DMS153 (cell line): ENCODE data around the gene COL28A1.
"Not testable (repeated sequence)": the region's sequence is repeated elsewhere in the genome, so short reads cannot be mapped to it uniquely, and the experiment has no call there.

ENCODE experiments used
- DNase-seq: peaks from one replicate; lab custom pipeline; 2025; lab: John Stamatoyannopoulos, UW

The COL28A1 gene

DNA sequence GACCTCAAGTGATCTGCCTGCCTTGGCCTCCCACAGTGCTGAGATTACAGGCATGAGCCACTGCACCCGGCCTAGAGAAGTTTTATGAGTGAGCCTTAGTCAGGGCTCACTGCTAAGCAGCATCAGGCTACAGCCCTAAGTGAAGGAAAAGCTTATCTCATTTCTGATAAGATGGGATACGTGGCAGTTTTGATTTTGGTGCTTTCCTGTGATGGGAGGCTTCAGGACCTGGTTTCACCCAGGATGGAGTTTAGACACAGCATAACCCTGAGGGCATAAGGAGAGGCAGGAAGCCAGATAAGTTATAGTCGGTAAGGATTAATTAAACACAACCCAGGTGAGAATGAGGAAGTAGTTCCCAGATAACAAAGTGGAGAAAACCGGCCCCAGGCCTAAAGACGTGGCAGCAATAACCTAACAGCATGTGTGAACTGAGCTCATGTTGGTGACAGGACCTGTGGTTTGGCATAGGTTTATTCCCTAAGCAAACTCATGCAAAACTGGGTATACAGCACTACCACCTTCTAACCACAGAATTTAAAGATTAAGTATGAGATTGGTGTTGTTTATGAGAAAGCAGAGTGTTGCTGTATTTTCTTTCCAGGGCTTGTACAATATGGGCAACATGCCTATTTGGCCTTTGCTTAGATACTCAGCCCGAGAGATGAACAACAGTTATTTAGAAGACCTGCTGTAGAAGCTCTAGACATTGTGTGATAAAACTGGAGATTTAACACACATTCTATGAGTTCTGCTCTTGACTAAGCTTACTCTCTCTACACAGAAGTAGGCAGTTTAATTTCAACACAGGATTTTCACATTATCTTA is 119.4 kb downstream of the COL28A1 start:
- peak; percentile 82 for DNase-seq

- no peak for DNase-seq
Measured at GRCh38 chr7:7414791-7415603, 120.7 kb downstream of the COL28A1 start.

- peak; percentile 14 for DNase-seq
Measured at GRCh38 chr7:7408001-7408770, 127.5 kb downstream of the COL28A1 start.

DNA sequence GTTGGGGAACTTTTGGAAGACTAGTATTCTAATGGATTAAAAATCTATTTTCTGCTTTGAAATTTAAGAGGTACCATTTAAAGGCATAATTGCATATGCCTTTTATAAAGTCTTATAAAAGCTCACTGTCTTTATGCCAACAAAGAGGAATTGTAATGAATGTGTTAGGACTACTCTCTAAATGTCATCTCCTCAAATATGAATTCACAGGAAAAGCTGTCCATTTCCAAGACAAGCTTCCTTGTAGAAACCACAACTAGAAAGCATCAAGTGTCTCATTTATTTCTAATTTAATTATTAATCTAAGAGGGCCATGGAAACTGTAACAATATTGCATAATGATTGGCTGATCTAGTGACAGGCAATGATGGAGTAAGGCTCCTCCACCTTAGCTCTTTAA is 130.2 kb downstream of the COL28A1 start:
- no peak for DNase-seq

GRCh38 chr7:7399707-7400106 is 136.0 kb downstream of the COL28A1 start:
- DNase-seq: no peak

DNA sequence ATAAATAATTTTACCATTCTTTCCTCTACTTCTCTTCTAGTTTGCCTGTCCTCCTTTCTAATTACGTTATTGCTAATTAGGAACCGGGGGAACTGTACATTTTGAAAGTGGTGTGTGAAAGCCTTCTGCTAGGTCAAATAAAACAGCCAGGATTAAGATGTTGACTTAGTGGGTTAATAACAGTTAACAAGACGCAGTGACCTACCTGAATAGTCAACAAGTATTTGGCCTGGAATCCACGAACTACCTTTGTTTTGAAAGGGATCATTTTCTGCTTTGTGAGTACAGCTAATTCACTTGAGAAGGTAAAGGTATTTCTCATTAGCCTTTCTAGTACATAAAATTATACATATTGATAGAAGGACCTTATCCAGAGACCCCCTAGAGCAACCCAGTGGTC is 139.9 kb downstream of the COL28A1 start:
- peak; percentile 30 for DNase-seq

DNA sequence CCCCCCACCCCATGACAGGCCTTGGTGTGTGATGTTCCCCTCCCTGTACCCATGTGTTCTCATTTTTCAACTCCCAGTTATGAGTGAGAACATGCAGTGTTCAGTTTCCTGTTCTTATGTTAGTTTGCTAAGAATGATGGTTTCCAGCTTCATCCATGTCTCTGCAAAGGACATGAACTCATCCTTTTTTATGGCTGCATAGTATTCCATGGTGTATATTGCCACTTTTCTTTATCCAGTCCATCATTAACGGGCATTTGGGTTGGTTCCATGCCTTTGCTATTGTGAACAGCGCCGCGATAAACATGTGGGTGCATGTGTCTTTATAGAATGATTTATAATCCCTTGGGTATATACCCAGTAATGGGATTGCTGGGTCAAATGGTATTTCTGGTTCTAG is 147.5 kb downstream of the COL28A1 start:
- DNase-seq: not testable (repeated sequence)

- DNase-seq: no peak
Measured at GRCh38 chr7:7385421-7385820, 150.3 kb downstream of the COL28A1 start.

GRCh38 chr7:7384228-7384627 is 151.4 kb downstream of the COL28A1 start:
- no peak for DNase-seq

GRCh38 chr7:7375538-7375937 is 160.1 kb downstream of the COL28A1 start:
- no peak for DNase-seq

- no peak for DNase-seq
Measured at GRCh38 chr7:7370076-7370475, 165.6 kb downstream of the COL28A1 start.

- no peak for DNase-seq
Measured at GRCh38 chr7:7369134-7369533, 166.5 kb downstream of the COL28A1 start.

DNA sequence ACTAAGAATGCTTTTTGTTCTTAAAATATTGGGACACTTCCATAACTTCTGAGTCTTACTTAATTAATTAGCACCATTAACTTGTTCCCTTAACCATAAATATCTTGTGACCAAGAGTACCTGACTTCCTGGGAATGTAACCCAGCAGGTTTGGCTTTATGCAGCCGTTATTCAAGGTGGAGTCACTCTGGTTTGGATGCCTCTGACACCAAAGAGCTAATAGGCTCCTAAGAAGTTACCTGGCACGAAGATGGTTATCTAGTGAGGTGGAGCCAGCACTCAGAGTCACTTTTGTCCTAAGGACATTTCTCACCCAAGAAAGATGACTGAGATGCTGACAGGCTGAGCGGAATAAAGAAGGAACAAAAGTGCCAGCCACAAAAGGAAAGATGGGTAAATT is 181.0 kb downstream of the COL28A1 start:
- DNase-seq: no peak

- no peak for DNase-seq
Measured at GRCh38 chr7:7352845-7353244, 182.8 kb downstream of the COL28A1 start.

DNA sequence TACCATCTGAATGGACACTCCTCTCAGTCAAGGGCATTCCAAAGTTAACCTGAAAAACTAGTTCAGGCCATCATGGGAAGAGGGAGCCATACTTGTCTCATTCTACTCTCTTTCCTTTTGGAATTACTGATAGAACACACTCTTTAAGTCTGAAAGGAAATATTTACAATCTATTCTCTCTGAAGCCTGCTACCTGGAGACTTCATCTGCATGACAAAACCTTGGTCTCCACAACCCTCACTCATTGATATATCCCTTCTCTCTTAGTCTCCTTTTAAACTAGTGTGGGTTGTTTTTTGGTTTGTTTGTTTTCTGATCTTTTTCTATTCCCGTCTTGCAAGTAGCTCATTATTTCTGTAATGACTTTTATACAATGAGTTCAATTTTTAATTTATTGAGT is 183.8 kb downstream of the COL28A1 start:
- DNase-seq: no peak

DNA sequence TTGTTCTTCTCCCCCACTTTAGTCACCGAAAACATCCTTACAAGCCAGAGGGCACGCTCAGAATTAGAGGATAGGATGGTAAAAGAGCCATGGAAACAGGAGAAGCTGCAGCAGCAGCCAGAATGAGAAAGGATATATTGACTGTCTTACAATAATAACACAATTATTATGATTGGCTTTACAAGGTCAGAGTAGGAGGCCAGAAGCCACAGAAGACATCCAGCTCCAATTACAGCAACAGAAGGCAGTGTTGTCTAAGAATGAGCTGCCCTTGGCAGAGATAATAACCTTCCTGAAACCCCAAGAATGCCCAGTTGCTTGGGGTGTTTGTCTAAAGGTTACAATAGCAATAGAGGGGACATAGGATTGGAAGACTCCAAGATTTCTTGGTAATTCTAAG is 184.5 kb downstream of the COL28A1 start:
- DNase-seq: no peak

- DNase-seq: no peak
Measured at GRCh38 chr7:7349156-7349555, 186.5 kb downstream of the COL28A1 start.

DNA sequence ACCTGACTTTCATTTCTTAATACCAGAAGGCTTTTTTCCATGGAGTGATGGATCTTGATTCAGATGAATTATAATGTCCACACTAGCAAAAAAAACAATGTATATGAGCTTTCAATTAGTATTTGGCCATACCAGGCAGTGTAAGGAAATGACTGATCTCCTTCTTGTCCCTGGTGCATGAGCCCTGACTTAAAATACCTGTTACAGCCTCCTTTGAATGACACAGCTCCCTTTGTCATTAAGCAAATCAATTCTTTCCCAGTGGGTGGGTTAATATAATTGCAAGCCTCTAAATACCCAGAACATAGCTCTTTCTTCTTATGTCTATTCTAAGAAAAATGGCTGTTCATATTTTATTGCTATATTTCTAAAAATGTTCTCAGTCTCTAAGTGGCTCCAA is 188.6 kb downstream of the COL28A1 start:
- DNase-seq: no peak

- DNase-seq: no peak
Measured at GRCh38 chr7:7344583-7344982, 191.1 kb downstream of the COL28A1 start.

GRCh38 chr7:7335909-7336308 is 199.8 kb downstream of the COL28A1 start:
- no peak for DNase-seq

DNA sequence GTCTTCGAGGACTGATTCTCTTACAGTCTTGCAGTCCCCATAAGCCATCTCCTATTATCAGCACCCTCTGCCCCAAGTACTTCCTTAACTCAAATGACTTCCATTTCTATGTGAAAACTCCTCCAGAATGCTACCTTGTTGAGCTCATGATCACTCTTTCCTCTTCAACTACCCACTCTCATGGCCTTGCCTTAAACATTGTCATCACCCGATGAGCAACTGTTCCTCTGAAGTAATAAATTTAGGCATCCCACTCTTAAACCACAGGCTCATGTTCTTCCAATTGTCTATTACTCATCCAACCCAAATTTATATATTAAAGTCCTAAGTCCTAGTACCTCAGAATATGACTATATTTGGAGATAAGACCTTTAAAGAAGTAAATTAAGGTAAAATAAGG is 200.5 kb downstream of the COL28A1 start:
- no peak for DNase-seq

GRCh38 chr7:7333610-7334009 is 202.1 kb downstream of the COL28A1 start:
- DNase-seq: no peak

DNA sequence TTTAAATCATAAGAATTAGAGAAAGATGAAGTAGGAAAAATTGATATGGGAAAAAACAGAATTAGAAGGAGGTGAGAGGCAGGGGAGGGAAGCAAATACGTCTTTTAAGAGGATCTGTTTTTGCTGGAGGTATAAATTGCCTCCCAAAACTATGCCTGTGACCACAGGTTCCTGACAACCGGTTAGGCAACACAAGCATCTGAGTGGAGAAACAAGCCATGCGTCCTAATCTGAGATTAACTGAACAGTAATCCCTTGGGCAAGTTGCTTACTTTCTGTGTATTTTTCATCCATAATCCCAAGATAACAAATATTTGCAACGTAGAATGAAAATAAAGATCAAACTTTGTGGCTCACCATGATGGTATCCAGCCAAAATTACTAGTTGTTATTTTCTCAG is 204.2 kb downstream of the COL28A1 start:
- DNase-seq: no peak
